Dendritic cell treated with granulocyte-macrophage colony-stimulating factor and Interleukin-4, amounts not matched to agents 40 ng/mL and 50 ng/mL, for 4 days (primary cell): ENCODE data around the gene LRRK1.
"Not testable (repeated sequence)": the region's sequence is repeated elsewhere in the genome, so short reads cannot be mapped to it uniquely, and the experiment has no call there.

Experiments used
- H3K27ac Mint-ChIP-seq: one replicate; pipeline ENCODE4 v1.8.0; 2022; ENCODE audit warnings: mild to moderate bottlenecking, mixed read lengths
- H3K27me3 Mint-ChIP-seq: one replicate; pipeline ENCODE4 v1.8.0; 2022; ENCODE audit warnings: mild to moderate bottlenecking, mixed read lengths
- H3K36me3 Mint-ChIP-seq: one replicate; pipeline ENCODE4 v1.8.0; 2022; ENCODE audit warnings: low read depth, mixed read lengths
- H3K4me1 Mint-ChIP-seq: one replicate; pipeline ENCODE4 v1.8.0; 2022; ENCODE audit warnings: low read depth, mixed read lengths
- H3K4me3 Mint-ChIP-seq: one replicate; pipeline ENCODE4 v1.8.0; 2022; ENCODE audit warnings: mild to moderate bottlenecking, moderate library complexity, mixed read lengths
- H3K9me3 Mint-ChIP-seq: one replicate; pipeline ENCODE4 v1.8.0; 2022; ENCODE audit warnings: mixed read lengths
- intact Hi-C: fragments of 100-400 bp; cut with micrococcal nuclease; formaldehyde crosslinking; loops from one replicate; pipeline ENCODE4 v1.15.0; 2022

The LRRK1 gene

GRCh38 chr15:101093958-101094357, 174.8 kb downstream of the LRRK1 start:
- Mint-ChIP-seq H3K4me1 (peaks cover 13% of the 10 kb centered on the region), H3K27me3 (peaks cover 46% of the 10 kb centered on the region), H3K4me3 (no peak overlapping the region), H3K36me3 (no peaks in the 10 kb centered on the region), H3K27ac (no peak overlapping the region), H3K9me3 (peaks cover 5% of the 10 kb centered on the region)
- intact Hi-C loops = no loop called here

DNA sequence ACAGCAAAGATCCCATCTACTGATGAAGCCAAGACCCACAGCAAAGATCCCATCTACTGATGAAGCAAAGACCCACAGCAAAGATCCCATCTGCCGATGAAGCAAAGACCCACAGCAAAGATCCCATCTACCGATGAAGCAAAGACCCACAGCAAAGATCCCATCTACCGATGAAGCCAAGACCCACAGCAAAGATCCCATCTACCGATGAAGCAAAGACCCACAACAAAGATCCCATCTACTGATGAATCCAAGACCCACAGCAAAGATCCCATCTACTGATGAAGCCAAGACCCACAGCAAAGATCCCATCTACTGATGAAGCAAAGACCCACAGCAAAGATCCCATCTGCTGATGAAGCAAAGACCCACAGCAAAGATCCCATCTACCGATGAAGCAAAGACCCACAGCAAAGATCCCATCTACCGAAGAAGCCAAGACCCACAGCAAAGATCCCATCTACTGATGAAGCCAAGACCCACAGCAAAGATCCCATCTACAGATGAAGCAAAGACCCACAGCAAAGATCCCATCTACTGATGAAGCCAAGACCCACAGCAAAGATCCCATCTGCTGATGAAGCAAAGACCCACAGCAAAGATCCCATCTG, 176.7 kb downstream of the LRRK1 start:
- intact Hi-C loops, H3K4me1 Mint-ChIP-seq, H3K36me3 Mint-ChIP-seq, H3K9me3 Mint-ChIP-seq, H3K4me3 Mint-ChIP-seq, H3K27ac Mint-ChIP-seq: not testable (repeated sequence)
- H3K27me3 Mint-ChIP-seq = peaks cover 34% of the 10 kb centered on the region

- Mint-ChIP-seq H3K27me3 (peaks cover 28% of the 10 kb centered on the region), H3K4me1 (peaks cover 4% of the 10 kb centered on the region), H3K36me3 (peaks cover 5% of the 10 kb centered on the region), H3K9me3 (peaks cover 9% of the 10 kb centered on the region), H3K27ac (no peak overlapping the region), H3K4me3 (no peak overlapping the region)
- intact Hi-C loops = no loop called here
These were observed 178.0 kb downstream of the LRRK1 start for GRCh38 chr15:101097111-101097510.

GRCh38 chr15:101099183-101099582, 180.0 kb downstream of the LRRK1 start:
- Mint-ChIP-seq H3K36me3 (peaks cover 5% of the 10 kb centered on the region), H3K27ac (no peak overlapping the region), H3K9me3 (peaks cover 10% of the 10 kb centered on the region), H3K27me3 (peaks cover 22% of the 10 kb centered on the region), H3K4me3 (no peak overlapping the region), H3K4me1 (peaks cover 6% of the 10 kb centered on the region)
- intact Hi-C loops = no loop called here

- H3K27me3 Mint-ChIP-seq = peaks cover 22% of the 10 kb centered on the region
- no peak overlapping the region for H3K27ac Mint-ChIP-seq
- peaks cover 6% of the 10 kb centered on the region for H3K4me1 Mint-ChIP-seq
- peaks cover 10% of the 10 kb centered on the region for H3K9me3 Mint-ChIP-seq
- H3K4me3 Mint-ChIP-seq = no peak overlapping the region
- peaks cover 5% of the 10 kb centered on the region for H3K36me3 Mint-ChIP-seq
- intact Hi-C loops = no loop called here
These were observed 181.0 kb downstream of the LRRK1 start for GRCh38 chr15:101100118-101100517.

DNA sequence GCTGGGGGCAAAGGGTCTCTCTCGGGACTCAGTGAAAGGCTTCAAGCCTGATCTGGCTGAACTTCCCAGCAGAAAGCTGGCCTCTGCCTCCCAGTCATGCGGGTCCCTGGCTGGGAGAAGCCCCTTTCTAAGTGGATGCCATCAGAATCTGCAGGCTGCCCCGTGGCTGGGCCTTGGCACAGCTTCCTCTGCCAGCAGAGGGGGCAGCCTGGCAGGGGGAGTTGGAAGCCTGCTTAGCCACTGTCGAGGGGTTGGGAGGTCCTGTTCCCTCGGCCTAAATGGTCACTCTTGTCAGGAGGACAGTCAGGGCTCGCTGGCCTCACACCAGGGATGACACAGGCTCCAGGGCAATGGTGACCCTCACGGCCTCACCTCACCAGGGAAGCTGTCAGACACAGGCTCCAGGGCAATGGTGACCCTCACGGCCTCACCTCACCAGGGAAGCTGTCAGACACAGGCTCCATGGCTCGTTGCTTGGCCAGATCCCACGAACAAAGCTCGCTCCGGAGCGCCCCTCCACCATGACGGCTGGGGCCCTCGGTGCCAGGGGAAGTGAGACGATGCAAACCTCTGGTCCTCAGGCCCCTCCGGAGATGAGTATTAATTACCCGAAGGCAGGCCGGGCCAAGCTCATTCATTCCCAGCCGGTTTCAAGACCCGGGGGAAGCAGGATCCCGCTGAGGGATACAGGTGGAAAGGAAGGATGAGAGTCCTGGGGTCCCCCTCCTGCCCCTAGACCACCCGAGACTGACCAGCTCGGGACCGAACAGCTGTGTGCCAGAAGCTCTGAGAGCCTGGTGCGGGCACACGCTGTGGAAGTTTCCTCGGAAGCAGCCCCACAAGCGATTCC, 181.7 kb downstream of the LRRK1 start:
- Mint-ChIP-seq H3K36me3 (peaks cover 5% of the 10 kb centered on the region), H3K27me3 (peaks cover 20% of the 10 kb centered on the region), H3K4me3 (no peak overlapping the region), H3K4me1 (peaks cover 6% of the 10 kb centered on the region), H3K9me3 (peaks cover 10% of the 10 kb centered on the region), H3K27ac (no peak overlapping the region)
- intact Hi-C loops = no loop called here

DNA sequence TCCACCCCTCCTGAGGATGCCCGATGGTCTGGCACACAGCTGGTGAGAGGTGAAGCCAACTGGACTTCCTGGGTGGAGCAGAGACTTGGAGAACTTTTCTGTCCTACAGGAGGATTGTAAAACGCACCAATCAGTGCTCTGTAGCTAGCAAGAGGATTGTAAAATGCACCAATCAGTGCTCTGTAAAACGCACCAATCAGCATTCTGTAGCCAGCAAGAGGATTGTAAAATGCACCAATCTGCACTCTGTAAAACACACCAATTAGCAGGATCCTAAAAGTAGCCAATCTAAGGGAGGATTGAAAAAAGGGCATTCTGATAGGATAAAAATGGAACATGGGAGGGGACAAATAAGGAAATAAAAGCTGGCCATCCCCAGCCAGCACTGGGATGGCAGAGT, 182.5 kb downstream of the LRRK1 start:
- Mint-ChIP-seq H3K27me3 (peaks cover 18% of the 10 kb centered on the region), H3K36me3 (peaks cover 5% of the 10 kb centered on the region), H3K9me3 (peaks cover 10% of the 10 kb centered on the region), H3K27ac (no peak overlapping the region), H3K4me3 (no peak overlapping the region), H3K4me1 (peaks cover 6% of the 10 kb centered on the region)
- intact Hi-C loops = no loop called here

GRCh38 chr15:101102746-101103145, 183.6 kb downstream of the LRRK1 start:
- Mint-ChIP-seq H3K27ac (no peak overlapping the region), H3K27me3 (peaks cover 18% of the 10 kb centered on the region), H3K36me3 (peaks cover 5% of the 10 kb centered on the region), H3K4me3 (no peak overlapping the region), H3K9me3 (peaks cover 10% of the 10 kb centered on the region), H3K4me1 (peaks cover 6% of the 10 kb centered on the region)
- intact Hi-C loops = no loop called here

DNA sequence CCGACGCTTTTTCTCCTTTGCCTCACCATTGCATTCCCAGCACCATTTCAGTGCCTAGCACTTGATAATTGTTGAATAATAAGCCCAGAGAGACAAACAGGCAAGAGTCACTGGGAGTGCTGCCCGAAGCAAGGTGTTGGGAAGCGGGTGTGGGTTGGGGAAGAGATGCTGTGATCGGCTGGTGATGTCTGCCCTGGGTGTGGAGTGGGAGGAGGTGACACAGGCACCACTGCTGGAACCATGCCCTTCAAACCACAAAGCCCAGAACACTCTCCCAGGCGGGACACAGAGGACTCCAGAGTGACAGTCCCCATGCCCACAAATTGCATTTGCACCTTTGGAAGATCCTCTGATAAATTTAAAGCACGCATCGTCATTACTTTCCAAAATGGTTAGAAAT, 184.4 kb downstream of the LRRK1 start:
- no peak overlapping the region for H3K27ac Mint-ChIP-seq

GRCh38 chr15:101104141-101104540, 185.0 kb downstream of the LRRK1 start:
- Mint-ChIP-seq H3K4me1 (peaks cover 6% of the 10 kb centered on the region), H3K27ac (no peak overlapping the region), H3K9me3 (peaks cover 10% of the 10 kb centered on the region), H3K36me3 (peaks cover 5% of the 10 kb centered on the region), H3K4me3 (no peak overlapping the region), H3K27me3 (peaks cover 18% of the 10 kb centered on the region)
- intact Hi-C loops = no loop called here

More for the DNA sequence above, 184.4 kb downstream of the LRRK1 start:
- Mint-ChIP-seq H3K4me3 (no peak overlapping the region), H3K27me3 (peaks cover 18% of the 10 kb centered on the region), H3K36me3 (peaks cover 5% of the 10 kb centered on the region), H3K4me1 (peaks cover 6% of the 10 kb centered on the region), H3K9me3 (peaks cover 10% of the 10 kb centered on the region)
- intact Hi-C loops = no loop called here

GRCh38 chr15:101105059-101105891, 186.1 kb downstream of the LRRK1 start:
- H3K9me3 Mint-ChIP-seq = peaks cover 10% of the 10 kb centered on the region
- peaks cover 5% of the 10 kb centered on the region for H3K36me3 Mint-ChIP-seq
- H3K4me3 Mint-ChIP-seq = no peak overlapping the region
- peaks cover 18% of the 10 kb centered on the region for H3K27me3 Mint-ChIP-seq
- no peak overlapping the region for H3K27ac Mint-ChIP-seq
- peaks cover 6% of the 10 kb centered on the region for H3K4me1 Mint-ChIP-seq
- intact Hi-C loops = no loop called here

- Mint-ChIP-seq H3K4me3 (no peak overlapping the region), H3K36me3 (no peaks in the 10 kb centered on the region), H3K27ac (no peak overlapping the region), H3K9me3 (peaks cover under 1% of the 10 kb centered on the region), H3K4me1 (peaks cover 6% of the 10 kb centered on the region), H3K27me3 (peaks cover 17% of the 10 kb centered on the region)
- intact Hi-C loops = no loop called here
These were observed 187.9 kb downstream of the LRRK1 start for GRCh38 chr15:101107101-101107500.

GRCh38 chr15:101107625-101108460, 188.7 kb downstream of the LRRK1 start:
- no peak overlapping the region for H3K4me3 Mint-ChIP-seq
- intact Hi-C loops = no loop called here
- peaks cover 6% of the 10 kb centered on the region for H3K4me1 Mint-ChIP-seq
- peaks cover 17% of the 10 kb centered on the region for H3K27me3 Mint-ChIP-seq
- no peaks in the 10 kb centered on the region for H3K36me3 Mint-ChIP-seq
- no peaks in the 10 kb centered on the region for H3K9me3 Mint-ChIP-seq
- no peak overlapping the region for H3K27ac Mint-ChIP-seq
